Measurements from ENCODE around the gene LSG1. TPM values are rescaled to one million over a fixed set of nuclear protein-coding genes. Genes with fewer than 3 reads are reported as not detected.

LSG1 gene
- total and polyA plus RNA-seq, 10 of the 15 experiments (the other 5 are each of a cell fraction or from before 2014, with no cell fraction given): 14.3 to 75.6 (median 54.4) TPM

DNA sequence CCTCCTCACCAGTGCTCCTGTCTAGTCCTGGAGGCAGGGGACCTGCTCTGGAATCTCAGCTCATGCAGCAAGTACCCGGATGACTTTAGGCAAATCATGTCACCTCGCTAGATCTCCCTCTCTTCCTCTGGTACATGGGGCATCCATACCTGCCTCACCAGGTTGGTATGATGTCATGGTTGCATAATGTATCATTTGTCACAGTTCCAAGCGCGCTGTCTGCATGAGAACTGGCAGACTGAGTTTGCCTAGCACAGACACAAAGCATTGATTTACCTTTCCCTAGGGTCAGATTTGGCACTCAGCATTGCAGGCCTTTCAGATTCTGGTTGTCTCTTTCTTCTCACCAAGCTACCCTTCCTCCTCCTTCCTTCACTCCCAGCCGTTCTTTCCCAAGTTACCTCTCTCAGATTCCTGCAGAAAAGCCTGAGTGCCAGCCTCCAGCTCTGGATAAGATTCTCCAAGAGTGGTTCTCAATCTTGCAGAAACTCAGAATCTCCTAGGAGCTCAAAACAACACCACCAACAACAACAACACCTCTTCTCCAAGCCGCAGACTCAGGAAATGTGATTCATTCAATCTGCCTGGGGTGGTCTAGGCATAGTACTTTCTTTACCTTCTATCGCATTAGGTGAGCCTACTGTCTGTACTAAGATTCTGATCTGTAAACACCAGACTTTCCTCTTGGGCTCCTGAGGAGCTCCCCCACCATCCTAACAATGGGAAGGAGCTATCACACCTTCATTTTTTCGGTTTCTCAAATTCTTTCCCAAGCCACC, 43.2 kb upstream of the LSG1 start (continued):
- TF ChIP-seq RUNX3 (IDR thresholded peaks at IDR 0.05; ENCODE audit: low read length) (no peak), ZNF24 (IDR thresholded peaks at IDR 0.05) (no peak), SMARCA5 (IDR thresholded peaks at IDR 0.05) (no peak), LARP7 (IDR thresholded peaks at IDR 0.05) (no peak), PAX8 (IDR thresholded peaks at IDR 0.05) (no peak)

DNA sequence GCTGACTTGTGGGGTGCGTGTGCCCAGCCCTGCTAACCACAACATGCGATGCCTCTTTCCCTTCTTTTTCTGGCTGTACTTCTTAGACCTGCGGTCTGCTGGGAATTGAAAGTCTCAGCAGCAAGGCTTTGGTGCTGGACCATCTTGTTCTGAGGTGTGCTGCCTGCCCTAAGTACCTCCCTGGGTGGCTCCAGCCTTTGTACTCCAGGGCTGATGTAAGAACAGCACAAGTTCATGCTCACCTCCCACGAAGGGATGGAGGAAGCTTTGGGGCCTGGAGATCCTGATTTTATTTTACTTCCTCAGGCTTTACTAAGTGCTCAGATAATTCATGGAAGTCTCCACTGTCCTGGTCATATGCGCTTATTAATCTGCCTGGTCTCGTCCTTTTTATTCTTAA, 42.6 kb upstream of the LSG1 start:
- RAD21 ChIA-PET (ENCODE audit: unreplicated experiment): no interaction called here
- TF ChIP-seq NFIC (IDR thresholded peaks at IDR 0.05; ENCODE audit: low read depth, low read length): no peak
- POLR2A ChIA-PET: no interaction called here
- SMC1A ChIA-PET (ENCODE audit: uncharacterized antibody, unreplicated experiment): no interaction called here
- in situ Hi-C loops (cut with MboI) (no loop called here), intact Hi-C loops (cut with micrococcal nuclease; ENCODE audit: unreplicated experiment) (no loop called here)
- DNase-seq (ENCODE audit: low read depth, low spot score) (no peak), ATAC-seq (no peak), FAIRE-seq (no peak)
- H3K27ac ChIP-seq (ENCODE audit: control insufficient read depth, insufficient read depth): no peak overlapping the region
- H3K36me3 ChIP-seq (ENCODE audit: control insufficient read depth in 2 of 2, insufficient read depth in 2 of 2, low read length in 1 of 2): no peaks in the 10 kb centered on the region
- H2AFZ ChIP-seq (ENCODE audit: control insufficient read depth, low read depth, low read length): no peak overlapping the region
- no TSS peak for BruUV-seq (replicated peaks)
- H3K4me2 ChIP-seq (ENCODE audit: control insufficient read depth, insufficient read depth): no peak overlapping the region
- H4K20me1 ChIP-seq (ENCODE audit: control insufficient read depth, insufficient read depth): no peaks in the 10 kb centered on the region
- H3K4me3 ChIP-seq: no peak overlapping the region
- no peaks in the 10 kb centered on the region for H3K9me3 ChIP-seq (replicated peaks; ENCODE audit: control insufficient read depth, insufficient read depth, low read length)
- no peaks in the 10 kb centered on the region for H3K79me2 ChIP-seq (ENCODE audit: control insufficient read depth, insufficient read depth, low read length)
- CTCF ChIA-PET: no interaction called here
- WGBS (ENCODE audit: insufficient coverage, insufficient replicate concordance, low lambda C conversion rate, missing lambda C conversion rate): 44% methylated on average over 5 of the region's 6 CpGs
- no peaks in the 10 kb centered on the region for H3K4me1 ChIP-seq (ENCODE audit: control insufficient read depth, insufficient read depth, low read length)
- H3K9ac ChIP-seq (ENCODE audit: control insufficient read depth, insufficient read depth, low read length): no peak overlapping the region
- H3K27me3 ChIP-seq (replicated peaks in 1 of 2; ENCODE audit: control insufficient read depth in 2 of 2, insufficient read depth in 2 of 2, low read length in 1 of 2): no peaks in the 10 kb centered on the region; a peak in 2 of 4 replicates

DNA sequence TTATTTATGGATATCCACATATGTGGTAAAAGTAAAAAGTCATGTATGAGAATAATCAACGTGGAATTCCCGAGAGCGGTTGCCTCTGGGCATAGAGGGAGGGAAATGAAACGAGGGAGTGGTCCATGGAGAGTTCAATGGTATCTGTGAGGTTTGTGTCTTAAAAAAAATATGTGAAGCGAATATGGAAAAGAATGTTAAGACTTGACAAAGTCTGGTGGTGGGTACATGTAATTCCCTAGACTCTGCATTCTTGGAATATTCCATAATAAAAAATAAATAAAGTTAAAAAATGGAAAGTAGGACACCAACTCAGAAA, 42.1 kb upstream of the LSG1 start:
- SMC1A ChIA-PET (ENCODE audit: uncharacterized antibody, unreplicated experiment): no interaction called here
- Histone ChIP-seq H3K79me2 (ENCODE audit: control insufficient read depth, insufficient read depth, low read length) (no peaks in the 10 kb centered on the region), H3K4me2 (ENCODE audit: control insufficient read depth, insufficient read depth) (no peak overlapping the region), H3K36me3 (ENCODE audit: control insufficient read depth in 2 of 2, insufficient read depth in 2 of 2, low read length in 1 of 2) (no peaks in the 10 kb centered on the region), H4K20me1 (ENCODE audit: control insufficient read depth, insufficient read depth) (no peaks in the 10 kb centered on the region), H3K4me3 (no peak overlapping the region), H3K4me1 (ENCODE audit: control insufficient read depth, insufficient read depth, low read length) (no peaks in the 10 kb centered on the region), H3K27ac (ENCODE audit: control insufficient read depth, insufficient read depth) (no peak overlapping the region), H3K9me3 (replicated peaks; ENCODE audit: control insufficient read depth, insufficient read depth, low read length) (no peaks in the 10 kb centered on the region), H3K27me3 (replicated peaks in 1 of 2; ENCODE audit: control insufficient read depth in 2 of 2, insufficient read depth in 2 of 2, low read length in 1 of 2) (no peaks in the 10 kb centered on the region; a peak in 2 of 4 replicates), H3K9ac (ENCODE audit: control insufficient read depth, insufficient read depth, low read length) (no peak overlapping the region), H2AFZ (ENCODE audit: control insufficient read depth, low read depth, low read length) (no peak overlapping the region)
- CTCF ChIA-PET: no interaction called here
- ATAC-seq (no peak), DNase-seq (ENCODE audit: low read depth, low spot score) (no peak), FAIRE-seq (no peak)
- in situ Hi-C loops (cut with MboI): no loop called here
- BruUV-seq (replicated peaks): no TSS peak
- POLR2A ChIA-PET: no interaction called here
- intact Hi-C loops (cut with micrococcal nuclease; ENCODE audit: unreplicated experiment): no loop called here
- WGBS (ENCODE audit: insufficient coverage, insufficient replicate concordance, low lambda C conversion rate, missing lambda C conversion rate): 49% methylated on average over 5 of the region's 5 CpGs
- TF ChIP-seq JUND (IDR thresholded peaks at IDR 0.05; ENCODE audit: low read depth, low read length) (no peak), YBX1 (IDR thresholded peaks at IDR 0.05) (no peak), TAF1 (IDR thresholded peaks at IDR 0.05; ENCODE audit: borderline replicate concordance, low read depth, low read length) (no peak), LARP7 (IDR thresholded peaks at IDR 0.05) (no peak)
- TF ChIP-seq, protein P1, sequence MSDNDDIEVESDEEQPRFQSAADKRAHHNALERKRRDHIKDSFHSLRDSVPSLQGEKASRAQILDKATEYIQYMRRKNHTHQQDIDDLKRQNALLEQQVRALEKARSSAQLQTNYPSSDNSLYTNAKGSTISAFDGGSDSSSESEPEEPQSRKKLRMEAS (IDR thresholded peaks at IDR 0.05; ENCODE audit: low read depth, low read length): no peak
- TF ChIP-seq, protein P2, sequence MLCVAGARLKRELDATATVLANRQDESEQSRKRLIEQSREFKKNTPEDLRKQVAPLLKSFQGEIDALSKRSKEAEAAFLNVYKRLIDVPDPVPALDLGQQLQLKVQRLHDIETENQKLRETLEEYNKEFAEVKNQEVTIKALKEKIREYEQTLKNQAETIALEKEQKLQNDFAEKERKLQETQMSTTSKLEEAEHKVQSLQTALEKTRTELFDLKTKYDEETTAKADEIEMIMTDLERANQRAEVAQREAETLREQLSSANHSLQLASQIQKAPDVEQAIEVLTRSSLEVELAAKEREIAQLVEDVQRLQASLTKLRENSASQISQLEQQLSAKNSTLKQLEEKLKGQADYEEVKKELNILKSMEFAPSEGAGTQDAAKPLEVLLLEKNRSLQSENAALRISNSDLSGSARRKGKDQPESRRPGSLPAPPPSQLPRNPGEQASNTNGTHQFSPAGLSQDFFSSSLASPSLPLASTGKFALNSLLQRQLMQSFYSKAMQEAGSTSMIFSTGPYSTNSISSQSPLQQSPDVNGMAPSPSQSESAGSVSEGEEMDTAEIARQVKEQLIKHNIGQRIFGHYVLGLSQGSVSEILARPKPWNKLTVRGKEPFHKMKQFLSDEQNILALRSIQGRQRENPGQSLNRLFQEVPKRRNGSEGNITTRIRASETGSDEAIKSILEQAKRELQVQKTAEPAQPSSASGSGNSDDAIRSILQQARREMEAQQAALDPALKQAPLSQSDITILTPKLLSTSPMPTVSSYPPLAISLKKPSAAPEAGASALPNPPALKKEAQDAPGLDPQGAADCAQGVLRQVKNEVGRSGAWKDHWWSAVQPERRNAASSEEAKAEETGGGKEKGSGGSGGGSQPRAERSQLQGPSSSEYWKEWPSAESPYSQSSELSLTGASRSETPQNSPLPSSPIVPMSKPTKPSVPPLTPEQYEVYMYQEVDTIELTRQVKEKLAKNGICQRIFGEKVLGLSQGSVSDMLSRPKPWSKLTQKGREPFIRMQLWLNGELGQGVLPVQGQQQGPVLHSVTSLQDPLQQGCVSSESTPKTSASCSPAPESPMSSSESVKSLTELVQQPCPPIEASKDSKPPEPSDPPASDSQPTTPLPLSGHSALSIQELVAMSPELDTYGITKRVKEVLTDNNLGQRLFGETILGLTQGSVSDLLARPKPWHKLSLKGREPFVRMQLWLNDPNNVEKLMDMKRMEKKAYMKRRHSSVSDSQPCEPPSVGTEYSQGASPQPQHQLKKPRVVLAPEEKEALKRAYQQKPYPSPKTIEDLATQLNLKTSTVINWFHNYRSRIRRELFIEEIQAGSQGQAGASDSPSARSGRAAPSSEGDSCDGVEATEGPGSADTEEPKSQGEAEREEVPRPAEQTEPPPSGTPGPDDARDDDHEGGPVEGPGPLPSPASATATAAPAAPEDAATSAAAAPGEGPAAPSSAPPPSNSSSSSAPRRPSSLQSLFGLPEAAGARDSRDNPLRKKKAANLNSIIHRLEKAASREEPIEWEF (IDR thresholded peaks at IDR 0.05; ENCODE audit: insufficient replicate concordance, low read depth, low read length): no peak
- RAD21 ChIA-PET (ENCODE audit: unreplicated experiment): no interaction called here
